Stomach (tissue), 9 donors: Measurements from ENCODE around the gene CARS1. TPM values are rescaled to one million over a fixed set of nuclear protein-coding genes. Genes with fewer than 3 reads are reported as not detected.

Source experiments
- DNase-seq, 2 donors: peaks; one replicate each; pipeline versions ENCODE4 v3.0.0 to v3.0.0-alpha.2; 2013 to 2019
- H3K27ac ChIP-seq, 5 donors: fragments of 200-600 bp in 4 of 5; sonication (generic) in 4 of 5; one replicate each; pipeline ENCODE4 v1.5.1; 2013 to 2019; ENCODE audit warnings: mild to moderate bottlenecking in 1 of 5, moderate library complexity in 1 of 5
- H3K27me3 ChIP-seq, 3 donors: fragments of 200-600 bp; sonication (generic); one replicate each; pipeline ENCODE4 v1.5.1; 2017 to 2019; ENCODE audit warnings: mixed run types in 1 of 3
- H3K36me3 ChIP-seq, 4 donors: fragments of 200-600 bp; sonication (generic); 1 replicate in 3 of 4; 2 replicates in 1 of 4; pipeline ENCODE4 v1.5.1; 2016 to 2019
- H3K4me1 ChIP-seq, 4 donors: fragments of 200-600 bp; sonication (generic); one replicate each; pipeline ENCODE4 v1.5.1; 2016 to 2019
- H3K4me3 ChIP-seq, 4 donors: fragments of 200-600 bp; sonication (generic) in 3 of 4; one replicate each; pipeline ENCODE4 v1.5.1; 2016 to 2019; ENCODE audit warnings: mild to moderate bottlenecking in 1 of 4
- H3K9me3 ChIP-seq, 4 donors: fragments of 200-600 bp; sonication (generic); one replicate each; pipeline ENCODE4 v1.5.1; 2016 to 2019
- EP300 ChIP-seq: sonication (generic); formaldehyde crosslinking; IDR thresholded peaks from one replicate; pipeline ENCODE4 v1.6.1; 2017; ENCODE audit warnings: antibody characterized with exemption
- POLR2A ChIP-seq, 4 donors: fragments of 450-650 bp; IDR thresholded peaks; one replicate each; pipeline ENCODE4 v1.6.1; 2016; ENCODE audit warnings: antibody characterized with exemption in 4 of 4, control low read depth in 2 of 4, mild to moderate bottlenecking in 1 of 4, moderate library complexity in 1 of 4
- POLR2AphosphoS5 ChIP-seq, 3 donors: sonication (generic); formaldehyde crosslinking; IDR thresholded peaks; one replicate each; pipeline ENCODE4 v1.6.1; 2016; ENCODE audit warnings: antibody characterized with exemption in 3 of 3
- whole genome bisulfite sequencing, 5 donors: extraction: QIAGEN DNeasy Blood & Tissue Kit in 3 of 5; methylation state at CpG; one replicate each; pipeline versions ENCODE4 v1.1.5 to v1.1.7; 2013 to 2018; 5-methylcytosine and 5-hydroxymethylcytosine counted together
- intact Hi-C: fragments of 100-400 bp; cut with DNase I; formaldehyde crosslinking; loops from one replicate; pipeline ENCODE4 v1.15.1; 2023; ENCODE audit warnings: low total_unique reads
- polyA plus RNA-seq, 3 donors: library from polyadenylated mRNA; stranded (reverse); fragments of 200-250 nt; gene quantifications; one replicate each; pipeline ENCODE4 v1.2.3, GENCODE V29; 2013
- total RNA-seq, 5 donors: library from RNA; depleted of rRNA; stranded (reverse); fragments of >200 nt; gene quantifications; one replicate each; pipeline versions ENCODE4 v1.1.0 to v1.2.3, GENCODE V29; 2014 to 2016
- TF ChIP-seq, protein P1 (sequence below), 7 experiments: fragments of 450-650 bp in 4 of 7; fragments of 200-600 bp in 3 of 7; sonication (generic) in 3 of 7; IDR thresholded peaks; one replicate each; pipeline ENCODE4 v1.5.1; 2016 to 2019; ENCODE audit warnings: antibody characterized with exemption in 7 of 7, control low read depth in 2 of 7, mild to moderate bottlenecking in 1 of 7
- donor health status: healthy with polysubstance abuse.
- donor health status: Bipolar disorder and iron deficiency.
- donor health status: healthy.

Gene CARS1
- total and polyA plus RNA-seq, 8 donors = 25.2 to 54.2 (median 41.8) TPM

DNA sequence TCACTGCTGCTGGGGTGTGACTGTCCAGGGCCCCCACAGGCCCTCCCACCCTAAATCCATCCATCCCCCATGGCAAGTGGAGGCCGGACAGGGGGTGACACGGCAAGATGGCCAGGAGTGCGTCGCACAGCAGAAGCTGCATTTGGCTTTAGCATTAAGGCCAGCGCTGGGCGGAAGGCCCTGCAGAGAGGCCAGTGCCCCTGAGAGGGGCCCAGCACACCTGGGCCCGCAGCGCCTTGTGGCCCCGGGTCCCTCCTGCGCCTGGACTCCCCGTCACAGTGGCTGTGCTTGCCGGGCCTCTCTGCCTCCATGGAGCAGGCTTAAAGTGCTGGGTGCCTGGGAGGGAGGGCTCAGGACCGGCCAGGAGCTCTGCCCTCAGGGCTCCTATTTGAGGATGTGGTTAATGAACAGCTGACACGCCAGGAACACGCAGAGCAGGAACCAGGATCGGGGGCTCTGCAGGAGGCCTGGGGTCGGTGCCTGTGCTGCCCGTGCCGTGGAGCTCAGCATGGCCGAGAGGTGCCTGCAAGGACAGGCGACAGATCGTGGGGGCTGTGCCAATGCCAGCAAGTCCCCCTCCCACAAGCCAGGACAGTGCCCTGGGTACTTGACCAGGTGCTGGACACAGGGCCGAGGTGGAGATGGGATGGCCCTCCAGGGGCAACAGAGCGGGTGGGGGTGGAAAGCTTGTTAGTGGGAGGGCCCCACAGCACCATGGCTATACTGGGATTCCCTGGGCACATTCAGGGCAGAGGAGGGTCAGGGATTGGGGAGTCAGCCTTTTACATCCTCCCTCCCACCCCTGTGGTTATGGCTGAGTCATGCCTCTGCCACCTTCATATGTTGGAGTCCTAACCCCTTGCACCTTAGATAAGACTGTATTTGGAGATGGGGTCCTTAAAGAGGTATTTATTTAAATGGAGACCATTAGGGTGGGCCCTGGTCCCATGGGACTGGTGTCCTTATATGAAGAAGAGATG lies 30.9 kb upstream of the CARS1 start:
- Histone ChIP-seq H3K9me3 (no peaks in the 10 kb centered on the region), H3K4me3 (no peak overlapping the region), H3K4me1 (peaks cover 0 to 8% (median 7%) of the 10 kb centered on the region in 4 donors), H3K36me3 (peaks cover 11 to 53% (median 38%) of the 10 kb centered on the region in 4 donors), H3K27ac (no peak overlapping the region), H3K27me3 (no peaks in the 10 kb centered on the region)
- DNase-seq = no peak
- TF ChIP-seq EP300 (no peak), POLR2A (IDR thresholded peaks at IDR 0.05) (no peak), POLR2AphosphoS5 (IDR thresholded peaks at IDR 0.05) (no peak)
- TF ChIP-seq, protein P1, sequence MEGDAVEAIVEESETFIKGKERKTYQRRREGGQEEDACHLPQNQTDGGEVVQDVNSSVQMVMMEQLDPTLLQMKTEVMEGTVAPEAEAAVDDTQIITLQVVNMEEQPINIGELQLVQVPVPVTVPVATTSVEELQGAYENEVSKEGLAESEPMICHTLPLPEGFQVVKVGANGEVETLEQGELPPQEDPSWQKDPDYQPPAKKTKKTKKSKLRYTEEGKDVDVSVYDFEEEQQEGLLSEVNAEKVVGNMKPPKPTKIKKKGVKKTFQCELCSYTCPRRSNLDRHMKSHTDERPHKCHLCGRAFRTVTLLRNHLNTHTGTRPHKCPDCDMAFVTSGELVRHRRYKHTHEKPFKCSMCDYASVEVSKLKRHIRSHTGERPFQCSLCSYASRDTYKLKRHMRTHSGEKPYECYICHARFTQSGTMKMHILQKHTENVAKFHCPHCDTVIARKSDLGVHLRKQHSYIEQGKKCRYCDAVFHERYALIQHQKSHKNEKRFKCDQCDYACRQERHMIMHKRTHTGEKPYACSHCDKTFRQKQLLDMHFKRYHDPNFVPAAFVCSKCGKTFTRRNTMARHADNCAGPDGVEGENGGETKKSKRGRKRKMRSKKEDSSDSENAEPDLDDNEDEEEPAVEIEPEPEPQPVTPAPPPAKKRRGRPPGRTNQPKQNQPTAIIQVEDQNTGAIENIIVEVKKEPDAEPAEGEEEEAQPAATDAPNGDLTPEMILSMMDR (IDR thresholded peaks at IDR 0.05) = no peak
- intact Hi-C loops = no loop called here
- 76 to 92% (median 81%) methylated on average over 13 to 24 of the region's 24 CpGs for WGBS, 5 donors

DNA sequence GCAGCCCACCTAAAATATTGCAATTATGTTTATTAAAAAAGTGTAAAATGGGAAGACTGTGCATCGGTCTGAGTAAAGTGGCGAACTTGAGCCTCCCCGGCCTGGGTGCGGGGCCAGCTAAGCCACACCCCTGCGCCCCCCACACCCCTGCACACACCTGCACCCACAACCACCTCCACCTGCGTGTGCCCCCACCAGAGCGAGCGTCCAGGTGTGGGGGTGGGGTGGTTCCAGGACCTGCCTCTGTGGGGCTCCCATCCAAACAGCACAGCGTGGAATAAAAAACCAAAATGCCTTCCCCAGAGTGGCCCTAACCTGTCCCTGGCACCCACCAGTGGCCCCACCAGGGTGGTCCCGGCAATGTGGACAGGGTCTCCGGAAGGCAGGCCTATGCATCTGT lies 30.1 kb upstream of the CARS1 start:
- WGBS, 5 donors = 87 to 93% (median 90%) methylated on average over 7 to 11 of the region's 11 CpGs

DNA sequence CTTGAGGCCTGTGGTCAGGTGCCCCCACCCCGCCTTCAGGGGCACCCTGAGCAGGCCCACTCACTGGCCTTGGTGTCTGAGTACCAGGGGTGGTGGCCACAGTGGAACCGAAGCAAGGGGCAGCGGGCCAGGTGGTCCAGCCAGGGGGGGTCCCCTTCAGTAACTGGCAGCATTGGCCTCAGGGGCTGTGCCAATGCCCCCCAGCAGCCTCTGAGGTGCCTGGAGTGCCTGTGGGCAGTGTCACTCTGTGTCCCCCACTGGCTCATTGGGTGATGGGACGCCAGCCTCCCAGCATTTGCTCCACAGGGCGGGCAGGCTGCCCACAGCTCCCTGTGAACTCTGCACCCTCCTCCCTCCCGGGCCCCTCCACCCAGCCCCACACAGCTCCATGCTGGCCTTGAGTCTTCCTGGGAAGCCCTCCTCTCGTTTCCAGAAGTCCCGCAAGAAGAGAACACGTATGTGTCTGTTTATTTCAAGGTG lies 29.5 kb upstream of the CARS1 start:
- TF ChIP-seq POLR2A (IDR thresholded peaks at IDR 0.05) (no peak), POLR2AphosphoS5 (IDR thresholded peaks at IDR 0.05) (no peak), EP300 (no peak)
- TF ChIP-seq, protein P1 (IDR thresholded peaks at IDR 0.05) = no peak
- WGBS, 5 donors = 46 to 74% (median 65%) methylated on average over 4 to 9 of the region's 9 CpGs

More for the DNA sequence above, 30.1 kb upstream of the CARS1 start:
- Histone ChIP-seq H3K36me3 (peaks cover 11 to 45% (median 32%) of the 10 kb centered on the region in 4 donors), H3K27me3 (no peaks in the 10 kb centered on the region), H3K9me3 (no peaks in the 10 kb centered on the region), H3K27ac (no peak overlapping the region), H3K4me3 (no peak overlapping the region), H3K4me1 (peaks cover 0 to 8% (median 7%) of the 10 kb centered on the region in 4 donors)
- TF ChIP-seq, protein P1 (IDR thresholded peaks at IDR 0.05) = no peak
- no peak for TF ChIP-seq EP300
- no peak for TF ChIP-seq POLR2A (IDR thresholded peaks at IDR 0.05)
- TF ChIP-seq POLR2AphosphoS5 (IDR thresholded peaks at IDR 0.05) = no peak
- intact Hi-C loops = no loop called here
- no peak for DNase-seq

DNA sequence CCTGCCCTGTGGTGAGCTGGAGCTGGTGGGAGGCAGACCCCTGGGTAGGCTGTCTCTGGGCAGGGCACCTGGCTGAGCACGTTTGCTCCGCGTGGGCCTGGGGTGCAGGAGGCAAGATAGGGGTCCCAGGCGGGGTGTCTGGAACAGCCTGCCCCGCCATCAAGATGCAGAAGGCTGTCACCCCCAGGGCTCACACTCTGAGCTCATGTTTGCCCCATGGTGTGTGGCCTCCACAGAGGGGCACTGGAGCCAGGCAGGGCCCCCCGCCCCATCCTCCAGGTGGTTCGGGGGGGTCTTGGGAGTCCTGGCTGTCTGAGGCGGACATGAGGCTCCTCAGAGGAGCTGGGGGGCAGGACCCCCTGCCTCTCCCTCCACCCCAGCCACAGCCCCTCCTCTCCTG lies 28.9 kb upstream of the CARS1 start:
- H3K4me1 ChIP-seq = no peaks in the 10 kb centered on the region
- no peak overlapping the region for H3K27ac ChIP-seq
- TF ChIP-seq, protein P1 (IDR thresholded peaks at IDR 0.05) = no peak
- TF ChIP-seq POLR2AphosphoS5 (IDR thresholded peaks at IDR 0.05) (no peak), EP300 (no peak), POLR2A (IDR thresholded peaks at IDR 0.05) (no peak)
- 61 to 80% (median 73%) methylated on average over 5 to 8 of the region's 8 CpGs for WGBS, 5 donors
- intact Hi-C loops = no loop called here
- H3K4me3 ChIP-seq = no peak overlapping the region
- H3K9me3 ChIP-seq = no peaks in the 10 kb centered on the region
- H3K36me3 ChIP-seq = peaks cover 11 to 41% (median 30%) of the 10 kb centered on the region in 4 donors
- no peak for DNase-seq
- H3K27me3 ChIP-seq = no peaks in the 10 kb centered on the region

More for the DNA sequence above, 29.5 kb upstream of the CARS1 start:
- Histone ChIP-seq H3K4me1 (peaks cover 0 to 4% (median 2%) of the 10 kb centered on the region in 4 donors), H3K4me3 (no peak overlapping the region), H3K27me3 (no peaks in the 10 kb centered on the region), H3K9me3 (no peaks in the 10 kb centered on the region), H3K27ac (no peak overlapping the region), H3K36me3 (peaks cover 11 to 44% (median 31%) of the 10 kb centered on the region in 4 donors)
- no peak for DNase-seq
- intact Hi-C loops = no loop called here
